HG02610 (cell line): Measurements from ENCODE around the gene FNDC3B.

Source experiments
- ATAC-seq: cut with Tn5 transposase; IDR thresholded peaks from one replicate; pipeline ENCODE4 v1.9.1; 2021; ENCODE audit warnings: mild to moderate bottlenecking, moderate library complexity; ENCODE audit not compliant: unreplicated experiment

The FNDC3B gene

GRCh38 chr3:172161959-172162358, 122.6 kb downstream of the FNDC3B start:
- no peak for ATAC-seq

- ATAC-seq: no peak
Measured at GRCh38 chr3:172163320-172163719, 123.9 kb downstream of the FNDC3B start.

DNA sequence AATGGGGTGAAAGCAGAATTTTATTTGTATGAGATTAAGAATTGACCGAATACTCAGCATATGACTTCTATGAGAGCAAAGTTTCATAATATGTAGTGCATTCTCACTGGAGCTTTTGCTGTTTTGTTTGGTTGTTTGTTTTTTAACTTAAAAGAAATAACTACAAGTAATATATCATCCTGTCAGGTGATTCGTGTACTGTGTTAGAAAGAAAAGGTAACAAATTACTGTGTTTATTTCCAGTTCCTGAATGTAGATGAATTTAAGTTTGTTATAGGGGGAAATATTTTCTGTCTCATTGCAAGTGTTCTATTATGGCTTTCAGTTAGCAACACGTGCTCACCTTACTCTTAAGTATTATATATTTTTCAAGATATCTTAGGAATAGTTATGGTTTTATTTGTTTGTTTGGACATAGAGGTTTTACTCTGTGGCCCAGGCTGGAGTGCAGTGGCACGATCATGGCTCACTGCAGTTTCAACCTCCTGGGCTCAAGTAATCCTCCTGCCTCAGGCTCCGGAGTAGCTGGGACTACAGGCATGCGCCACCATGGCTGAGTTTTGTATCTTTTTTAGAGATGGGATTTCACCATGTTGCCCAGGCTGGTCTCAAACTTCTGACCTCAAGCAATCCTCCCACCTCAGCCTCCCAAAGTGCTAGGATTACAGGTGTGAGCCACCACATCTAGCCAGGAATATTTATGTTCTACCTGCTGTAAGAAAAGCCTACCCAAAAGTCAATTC, 125.4 kb downstream of the FNDC3B start:
- ATAC-seq: no peak

DNA sequence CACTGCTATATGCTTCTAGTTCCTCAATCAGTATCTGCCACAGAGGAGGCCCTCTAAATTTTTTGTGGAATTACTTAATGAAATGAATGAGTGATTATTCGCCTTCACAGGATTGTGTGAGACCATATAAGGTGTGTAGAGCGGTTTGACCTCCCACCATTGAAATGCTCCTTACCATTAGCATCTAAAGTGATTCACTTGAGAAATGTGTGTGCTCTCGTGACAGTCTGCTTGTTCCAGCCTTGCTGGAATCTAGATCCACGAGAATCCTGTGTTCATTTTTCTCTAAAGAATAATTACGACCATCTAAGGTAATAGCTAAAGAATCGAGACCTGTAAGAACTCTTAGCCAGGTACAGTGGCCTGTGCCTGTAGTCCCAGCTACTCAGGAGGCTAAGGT, 126.9 kb downstream of the FNDC3B start:
- no peak for ATAC-seq

DNA sequence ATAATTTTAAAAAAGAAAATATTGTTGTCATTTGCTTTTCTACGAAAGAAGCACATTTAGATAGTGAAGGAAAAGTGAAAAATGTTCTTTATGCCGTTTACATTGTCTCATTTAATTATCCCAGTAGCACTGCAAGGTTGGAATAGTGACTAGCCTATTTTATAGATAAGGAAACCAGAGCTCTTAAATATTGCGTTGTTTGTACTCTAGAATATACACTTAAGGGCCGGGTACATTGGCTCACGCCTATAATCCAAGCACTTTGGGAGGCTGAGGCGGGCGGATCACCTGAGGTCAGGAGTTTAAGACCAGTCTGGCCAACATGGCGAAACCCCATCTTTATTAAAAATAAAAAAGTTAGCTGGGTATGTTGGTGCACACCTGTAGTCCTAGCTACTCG, 127.5 kb downstream of the FNDC3B start:
- ATAC-seq: no peak

- no peak for ATAC-seq
Measured at GRCh38 chr3:172167892-172168648, 128.7 kb downstream of the FNDC3B start.

DNA sequence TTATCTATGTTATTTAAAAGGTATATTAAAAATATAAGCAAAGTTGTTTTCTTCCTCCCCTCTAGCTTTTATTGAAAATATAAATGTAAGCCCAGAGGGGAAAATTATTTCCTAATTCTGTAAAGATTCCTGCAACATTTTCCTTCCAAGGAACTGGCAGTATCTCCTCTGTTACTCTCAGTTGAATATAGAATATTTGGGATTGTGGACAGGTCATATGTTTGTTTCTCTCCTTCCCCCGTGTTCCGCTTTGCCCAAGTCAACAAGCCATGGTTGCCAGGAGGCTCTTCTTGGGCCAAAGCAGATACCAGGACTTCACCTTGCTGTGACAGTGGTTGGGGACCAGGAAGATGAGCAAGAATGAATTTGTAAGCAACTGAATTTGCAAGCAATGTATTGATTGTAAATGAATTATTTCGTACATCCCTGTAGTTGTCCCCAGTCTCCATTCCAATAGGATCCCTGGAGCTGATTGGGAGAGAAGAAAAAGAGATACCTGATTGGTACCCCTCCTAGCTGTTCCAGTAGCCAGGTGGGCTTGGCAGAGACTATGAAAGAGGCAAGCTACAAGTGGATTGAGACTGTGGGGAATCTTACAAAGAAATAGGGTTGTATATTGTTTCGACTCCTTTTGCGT, 130.8 kb downstream of the FNDC3B start:
- ATAC-seq: no peak

DNA sequence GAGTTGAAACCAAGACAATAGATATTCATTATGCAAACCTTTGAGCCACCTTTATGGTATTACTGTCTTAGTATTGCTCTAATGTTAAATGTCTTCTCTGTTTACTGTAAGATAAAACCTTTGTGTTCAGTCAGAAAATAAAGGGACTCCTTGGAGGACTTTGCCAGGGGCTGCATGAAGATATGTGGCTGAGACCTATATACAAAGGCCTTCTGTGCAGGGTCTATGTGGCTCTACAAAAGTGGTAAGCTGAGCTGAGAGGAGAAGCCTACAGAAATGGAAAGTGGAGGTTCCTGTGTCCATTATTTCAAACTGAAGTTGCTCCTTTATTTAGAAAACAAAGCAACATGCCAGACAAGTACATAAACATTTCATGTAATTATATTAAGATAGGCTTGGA, 131.5 kb downstream of the FNDC3B start:
- no peak for ATAC-seq

DNA sequence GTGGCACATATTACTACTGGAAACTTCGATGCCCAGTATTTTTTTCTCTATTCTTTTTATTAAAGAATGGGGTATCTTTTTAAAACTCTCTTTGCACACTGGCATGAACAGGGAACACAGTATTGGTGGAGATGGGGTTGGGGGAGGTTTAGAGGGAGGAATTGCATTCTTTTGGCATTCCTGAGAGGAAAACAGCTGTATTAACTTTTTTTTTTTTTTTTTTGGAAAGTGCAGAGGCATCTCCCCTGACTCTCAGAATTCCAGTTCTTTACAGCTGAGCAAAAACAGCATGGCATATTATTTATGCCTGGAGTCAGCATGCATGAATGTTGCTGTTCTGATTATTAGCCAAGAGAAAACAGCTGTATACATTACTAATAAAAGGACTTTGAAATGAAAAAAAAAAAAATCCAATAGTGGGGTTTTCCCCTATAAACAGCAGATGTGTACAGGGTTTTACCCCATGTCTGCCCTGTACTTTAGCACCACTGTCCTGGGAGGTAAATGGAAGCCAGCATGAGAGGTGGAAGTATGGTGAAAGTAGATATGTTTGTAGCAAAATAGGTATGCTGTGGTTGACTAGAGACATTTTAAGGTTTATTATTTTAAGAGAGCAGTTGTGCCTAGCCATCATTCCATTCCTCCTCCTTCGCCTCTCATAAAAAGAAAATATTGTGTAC, 132.2 kb downstream of the FNDC3B start:
- peak; percentile 48 for ATAC-seq

DNA sequence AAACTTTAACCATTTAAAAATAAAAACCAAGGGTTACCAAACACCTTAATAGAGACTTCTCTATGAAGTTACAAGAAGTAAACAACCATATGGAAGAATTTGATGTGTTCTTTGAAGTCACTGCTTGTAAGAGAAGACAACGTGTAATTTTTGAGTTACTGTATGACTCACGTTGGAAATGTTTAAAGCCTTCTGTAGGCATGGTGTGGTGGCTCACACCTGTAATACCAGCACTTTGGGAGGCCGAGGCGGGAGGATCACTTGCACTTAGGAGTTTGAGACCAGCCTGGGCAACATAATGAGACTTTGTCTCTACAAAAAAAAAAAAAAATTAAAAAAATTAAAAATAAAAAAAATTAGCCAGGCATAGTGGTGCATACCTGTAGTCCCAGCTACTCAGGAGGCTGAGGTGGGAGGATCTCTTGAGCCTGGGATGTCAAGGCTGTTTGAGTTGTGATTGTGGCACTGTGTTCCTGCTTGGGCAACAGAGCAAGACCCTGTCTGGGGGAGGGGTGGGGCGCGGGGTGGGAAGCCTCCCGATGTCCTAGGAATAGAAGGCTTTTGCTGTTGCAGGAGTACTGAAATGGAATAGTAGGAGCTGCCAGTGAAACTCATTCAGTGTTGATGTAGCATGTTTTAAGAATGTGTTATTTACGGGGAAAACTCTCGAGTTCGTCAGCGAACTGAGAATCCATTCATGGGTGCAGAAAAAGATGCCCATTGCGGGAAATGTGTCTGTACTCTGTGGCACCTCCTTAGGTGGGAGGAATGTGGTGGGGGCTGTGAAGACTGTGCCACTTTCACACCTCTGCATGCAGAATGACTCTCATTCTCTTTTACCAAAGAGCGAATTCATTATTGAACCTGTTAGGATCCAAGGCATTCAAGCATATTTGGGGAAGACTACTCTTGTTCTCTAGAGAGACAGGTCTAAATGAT, 134.2 kb downstream of the FNDC3B start:
- no peak for ATAC-seq

DNA sequence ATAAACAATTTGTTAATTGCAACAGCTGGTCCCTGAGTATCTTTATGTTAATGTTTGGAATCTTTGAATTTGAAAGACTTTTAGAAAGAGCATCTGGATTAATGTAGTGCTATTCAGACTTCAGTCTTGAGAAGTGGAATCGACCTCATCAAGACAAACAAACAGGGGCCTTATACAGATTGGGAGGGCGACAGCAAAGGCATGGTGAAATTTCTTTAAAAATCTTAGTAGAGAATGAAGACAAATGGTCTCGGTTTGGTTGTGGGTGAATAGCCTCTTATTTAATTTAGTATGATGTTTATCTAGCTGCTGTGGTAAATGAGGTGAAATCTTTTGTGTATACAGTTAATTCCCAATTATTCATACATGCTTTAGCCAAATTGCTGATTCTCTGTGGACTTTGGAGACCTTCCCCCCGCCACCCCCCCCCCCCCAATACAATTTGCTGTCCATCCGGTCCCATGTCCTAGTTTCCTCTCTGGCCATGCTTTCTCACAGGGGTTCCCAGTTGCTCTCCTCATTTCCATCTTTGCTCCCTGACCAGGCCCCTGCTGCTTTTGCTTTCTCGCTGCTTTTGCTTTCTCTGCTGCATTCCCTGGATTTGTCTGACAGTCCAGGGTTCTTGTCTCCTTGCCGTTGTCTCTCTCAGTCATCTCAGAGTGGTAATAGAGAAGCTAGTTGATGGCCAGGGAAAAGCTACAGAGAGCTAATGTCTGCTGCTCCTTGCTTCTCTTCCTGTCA, 135.3 kb downstream of the FNDC3B start:
- no peak for ATAC-seq

GRCh38 chr3:172175254-172175599, 135.8 kb downstream of the FNDC3B start:
- no peak for ATAC-seq

DNA sequence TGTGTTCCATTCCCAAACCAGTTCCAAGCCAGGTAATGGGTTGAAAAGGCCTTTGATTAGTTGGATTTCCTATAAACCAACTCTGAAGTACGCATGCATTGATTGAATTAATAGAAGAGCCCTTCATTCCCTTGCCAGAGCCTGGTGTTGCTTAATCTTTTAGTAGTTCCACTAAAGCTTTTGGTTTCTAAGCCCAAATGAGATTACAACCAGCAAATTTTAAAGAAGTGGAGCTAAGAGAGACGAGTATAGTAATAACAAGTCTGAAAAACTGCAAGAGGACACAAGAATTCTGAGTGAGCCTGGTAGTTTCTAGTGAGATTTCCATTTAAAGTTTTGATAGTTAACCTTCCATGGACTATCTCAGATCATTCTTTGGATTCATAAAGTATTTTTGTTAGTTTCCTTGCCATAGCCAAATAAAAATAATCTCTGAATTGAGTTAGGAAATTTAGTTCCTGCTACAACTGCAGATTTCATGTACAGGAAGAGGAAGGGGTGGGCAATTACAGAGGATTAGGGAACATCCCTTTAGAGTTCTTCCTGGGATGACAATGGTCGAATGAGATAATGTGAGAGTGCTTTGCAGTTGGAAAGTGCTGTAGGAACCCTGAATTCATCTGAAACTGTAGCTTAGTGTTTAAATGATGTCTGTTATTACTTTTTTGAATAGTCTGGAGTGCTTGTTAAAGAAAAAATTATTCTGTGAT, 136.8 kb downstream of the FNDC3B start:
- ATAC-seq: no peak

GRCh38 chr3:172177046-172177445, 137.7 kb downstream of the FNDC3B start:
- ATAC-seq: no peak

- no peak for ATAC-seq
Measured at GRCh38 chr3:172177803-172178316, 138.5 kb downstream of the FNDC3B start.

DNA sequence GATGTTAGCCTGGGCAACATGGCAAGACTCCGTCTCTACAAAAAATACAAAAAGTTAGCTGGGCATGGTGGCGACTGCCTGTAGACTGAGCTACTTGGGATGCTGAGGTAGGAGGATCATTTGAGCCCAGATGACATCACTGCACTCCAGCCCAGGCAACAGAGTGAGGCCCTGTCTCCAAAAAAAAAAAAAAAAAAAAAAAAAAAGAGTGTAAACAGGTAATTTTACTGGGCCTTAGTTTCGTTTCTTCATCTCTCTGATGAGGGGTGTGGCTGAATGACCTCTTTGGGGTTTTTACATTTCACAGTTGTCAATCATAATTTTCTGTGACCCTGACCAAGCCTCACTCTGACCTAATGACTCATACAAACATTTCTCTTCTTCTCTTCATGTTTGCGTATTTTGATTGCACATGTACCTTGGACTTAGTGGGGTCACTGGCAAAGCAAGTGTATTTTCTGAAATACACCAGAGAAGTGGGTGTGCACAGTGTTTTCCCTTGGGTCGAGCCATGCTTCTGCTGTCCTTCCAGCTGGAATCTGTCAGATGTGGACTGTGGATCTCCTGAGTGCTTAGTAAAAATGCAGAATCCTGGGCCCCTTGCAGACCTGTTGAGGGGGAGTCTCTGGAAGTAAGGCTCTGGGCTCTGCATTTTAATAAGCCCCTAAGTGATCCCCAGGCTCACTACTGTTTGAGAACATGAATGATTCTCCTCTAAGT, 140.5 kb downstream of the FNDC3B start:
- ATAC-seq: peak; percentile 45

DNA sequence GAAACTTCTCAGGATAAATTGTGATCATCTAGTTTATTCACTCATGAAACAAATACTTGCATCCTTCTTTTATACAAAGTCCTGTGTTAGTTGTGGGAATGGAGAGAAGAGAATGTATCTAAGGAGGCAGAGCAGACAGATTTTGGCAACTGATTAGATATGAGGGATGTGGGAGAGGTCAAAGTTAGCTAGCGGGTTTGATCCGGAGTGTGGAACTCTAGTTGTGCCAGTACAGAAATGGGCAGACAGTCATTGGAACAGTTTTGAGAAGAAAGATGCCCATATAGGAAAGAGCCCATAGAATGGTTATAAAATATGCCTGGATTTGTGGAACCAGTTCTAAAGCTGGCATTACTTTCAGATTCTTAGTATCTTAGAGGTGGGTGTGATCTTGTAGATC, 141.1 kb downstream of the FNDC3B start:
- no peak for ATAC-seq

DNA sequence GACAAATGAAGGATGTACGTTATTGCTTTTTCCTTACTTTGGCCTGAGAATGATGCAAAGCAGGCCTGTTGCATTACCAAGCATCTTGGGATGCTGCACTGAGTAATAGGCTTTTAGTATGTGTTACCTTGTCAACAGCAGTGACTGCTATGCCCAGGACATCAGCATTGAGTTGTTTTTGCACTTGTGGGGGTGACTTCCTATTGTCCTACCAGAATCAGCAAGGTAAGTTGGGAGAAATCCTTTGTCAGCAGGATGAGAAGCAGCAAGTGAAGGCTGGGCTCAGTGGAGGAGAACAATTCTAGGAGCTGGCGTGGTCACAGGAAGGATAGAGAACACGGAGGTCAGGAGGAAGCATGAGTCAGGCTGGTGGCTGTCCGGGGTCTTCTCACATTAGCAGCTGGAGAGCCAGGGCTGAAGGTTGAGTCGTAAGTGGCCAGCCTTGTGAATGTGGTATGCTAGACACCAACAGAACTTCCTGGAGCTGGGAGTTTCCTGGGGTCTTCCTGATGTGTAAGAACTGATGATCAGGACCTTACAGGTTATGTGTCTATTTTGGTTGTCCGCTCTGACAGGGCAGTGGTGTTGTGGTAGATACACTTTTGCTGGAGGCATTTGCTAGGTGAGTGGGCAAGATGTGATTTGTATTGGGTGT, 142.7 kb downstream of the FNDC3B start:
- ATAC-seq: peak; percentile 48
